HUES6 (cell line): ENCODE measurements around the gene GOLGA6D.
"Not testable (repeated sequence)": the region's sequence is repeated elsewhere in the genome, so short reads cannot be mapped to it uniquely, and the experiment has no call there.

Experiments
- H3K27ac ChIP-seq: 2 replicates; pipeline ENCODE4 v1.7.0; 2013; ENCODE audit warnings: low read depth, mild to moderate bottlenecking, low read length, inconsistent platforms
- H3K27me3 ChIP-seq: 2 replicates; pipeline ENCODE4 v1.6.1; 2013; ENCODE audit warnings: low read length; ENCODE audit not compliant: control insufficient read depth, insufficient read depth
- H3K36me3 ChIP-seq: 2 replicates; pipeline ENCODE4 v1.6.1; 2013; ENCODE audit warnings: low read length; ENCODE audit not compliant: control insufficient read depth, insufficient read depth
- H3K4me1 ChIP-seq: 2 replicates; pipeline ENCODE4 v1.6.1; 2013; ENCODE audit warnings: low read length; ENCODE audit not compliant: control insufficient read depth, insufficient read depth
- H3K4me3 ChIP-seq: 2 replicates; pipeline ENCODE4 v1.5.1; 2013; ENCODE audit warnings: low read depth, low read length
- H3K9ac ChIP-seq: one replicate; pipeline ENCODE4 v1.6.1; 2013; ENCODE audit warnings: mild to moderate bottlenecking, low read length
- H3K9me3 ChIP-seq: 2 replicates; pipeline ENCODE4 v1.6.1; 2013; ENCODE audit warnings: low read depth, low read length; ENCODE audit not compliant: control insufficient read depth, insufficient read depth

Gene GOLGA6D

GRCh38 chr15:75282572-75282971 is at the start of gene GOLGA6D:
Gene GOLGA6D (plus strand): TSS chr15:75282835. CDS start chr15:75282876, 41 bp downstream.
- H3K36me3 ChIP-seq, H3K27ac ChIP-seq, H3K27me3 ChIP-seq, H3K4me1 ChIP-seq, H3K9me3 ChIP-seq, H3K4me3 ChIP-seq, H3K9ac ChIP-seq: not testable (repeated sequence)

DNA sequence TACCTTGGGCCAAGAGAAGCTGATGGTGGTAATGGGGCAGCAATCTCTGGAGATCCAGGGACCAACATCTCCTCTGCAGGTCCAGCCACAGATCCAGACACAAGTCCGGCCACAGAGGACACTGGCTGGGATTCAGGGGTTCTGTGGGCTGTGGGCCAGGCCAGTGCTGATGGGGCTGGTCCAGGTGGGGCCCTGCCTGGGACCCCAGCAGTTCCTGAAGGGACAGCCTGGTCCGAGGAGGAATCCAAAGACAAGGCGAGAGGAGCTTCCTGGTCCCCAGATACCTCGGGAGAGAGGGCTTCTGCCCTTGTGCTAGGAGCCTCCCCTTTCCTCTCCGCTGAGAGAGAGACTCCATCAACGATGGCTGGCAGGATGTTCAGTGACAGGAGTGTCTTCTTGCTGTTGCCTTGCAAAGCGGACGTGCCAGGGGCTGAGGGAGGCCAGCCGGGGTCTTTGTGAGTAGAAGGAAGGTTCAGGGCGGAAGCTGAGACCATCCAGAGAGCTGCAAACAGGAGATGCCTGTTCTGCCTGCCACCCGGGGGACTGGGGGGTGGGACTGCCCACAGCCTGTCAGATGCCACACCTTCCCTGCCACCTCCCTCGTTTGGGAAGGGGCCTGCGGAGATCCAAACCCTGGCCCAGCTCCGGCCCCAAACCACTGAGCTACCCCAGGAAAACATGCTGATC is 49.0 kb upstream of the GOLGA6D start:
- H3K27me3 ChIP-seq: no peaks in the 10 kb centered on the region

GRCh38 chr15:75234191-75234810 is 48.3 kb upstream of the GOLGA6D start:
- Histone ChIP-seq H3K36me3 (no peaks in the 10 kb centered on the region), H3K4me3 (no peak overlapping the region), H3K4me1 (peaks cover 19% of the 10 kb centered on the region), H3K27me3 (no peaks in the 10 kb centered on the region), H3K9me3 (no peaks in the 10 kb centered on the region), H3K9ac (no peak overlapping the region), H3K27ac (no peak overlapping the region)

More for the DNA sequence above, 49.0 kb upstream of the GOLGA6D start:
- Histone ChIP-seq H3K9ac (no peak overlapping the region), H3K27ac (no peak overlapping the region), H3K9me3 (no peaks in the 10 kb centered on the region), H3K4me3 (no peak overlapping the region), H3K4me1 (peaks cover 19% of the 10 kb centered on the region), H3K36me3 (no peaks in the 10 kb centered on the region)

- Histone ChIP-seq H3K9ac (no peak overlapping the region), H3K4me3 (no peak overlapping the region), H3K27me3 (no peaks in the 10 kb centered on the region), H3K36me3 (no peaks in the 10 kb centered on the region), H3K9me3 (no peaks in the 10 kb centered on the region), H3K27ac (no peak overlapping the region), H3K4me1 (peaks cover 12% of the 10 kb centered on the region)
Observed at GRCh38 chr15:75235051-75235673, 47.5 kb upstream of the GOLGA6D start.

DNA sequence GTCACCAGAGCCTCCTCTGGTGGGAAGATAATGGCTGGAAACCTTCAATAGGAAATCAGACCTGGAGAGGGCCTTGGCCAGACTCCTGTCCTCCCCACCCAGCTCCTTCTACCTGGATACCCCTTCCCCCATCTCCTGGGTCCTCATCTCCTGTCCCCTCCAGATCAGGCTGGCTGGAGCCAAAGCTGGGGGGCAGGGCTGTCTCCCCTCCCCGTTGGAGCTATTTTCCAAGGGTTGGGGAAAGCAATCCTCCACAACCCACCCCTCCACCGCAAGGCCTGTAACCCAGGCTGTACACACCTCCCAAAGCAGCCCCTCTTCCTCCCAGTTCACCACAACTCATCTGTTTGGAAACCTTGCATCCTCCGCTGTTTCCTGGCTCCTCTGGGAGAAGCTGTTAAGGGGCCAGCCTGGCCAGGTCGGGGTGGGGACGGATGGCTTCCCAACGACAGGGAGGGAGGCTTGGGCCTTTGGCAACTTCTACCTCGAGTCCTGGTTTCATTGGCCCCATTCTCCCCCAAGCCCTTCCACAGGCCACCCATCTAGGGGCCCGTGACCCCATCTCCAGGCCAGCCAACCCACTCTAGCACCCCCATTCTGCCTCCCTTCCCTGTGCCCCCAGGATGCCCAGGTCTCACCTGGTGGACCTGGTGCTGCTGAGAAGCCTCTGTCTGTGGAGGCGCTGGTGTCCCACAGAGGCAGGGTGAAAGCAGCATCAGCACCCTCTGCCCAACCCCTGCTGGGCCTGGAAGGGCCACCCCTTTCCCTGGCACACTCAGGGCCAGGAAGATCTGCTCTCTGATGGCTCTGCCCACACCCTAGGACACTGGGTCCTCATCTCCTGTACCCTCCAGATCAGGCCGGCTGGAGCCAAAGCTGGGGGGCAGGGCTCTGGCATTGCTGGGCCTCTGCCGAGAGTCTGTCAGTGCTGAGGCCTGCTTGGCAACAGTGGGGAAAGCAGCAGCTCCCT is 46.6 kb upstream of the GOLGA6D start:
- no peaks in the 10 kb centered on the region for H3K36me3 ChIP-seq
- no peak overlapping the region for H3K27ac ChIP-seq
- H3K4me3 ChIP-seq: no peak overlapping the region
- 0 out of 2 replicates have a peak, but pooled peaks cover 3% of the 10 kb centered on the region for H3K27me3 ChIP-seq
- H3K9ac ChIP-seq: no peak overlapping the region
- H3K9me3 ChIP-seq: no peaks in the 10 kb centered on the region
- peaks cover 5% of the 10 kb centered on the region; the same call in 1 of the 2 replicates for H3K4me1 ChIP-seq

GRCh38 chr15:75237316-75237982 is 45.2 kb upstream of the GOLGA6D start:
- no peak overlapping the region for H3K4me3 ChIP-seq
- no peaks in the 10 kb centered on the region for H3K9me3 ChIP-seq
- H3K9ac ChIP-seq: no peak overlapping the region
- no peak overlapping the region for H3K27ac ChIP-seq
- no peaks in the 10 kb centered on the region for H3K36me3 ChIP-seq
- 0 out of 2 replicates have a peak, but pooled peaks cover 3% of the 10 kb centered on the region for H3K27me3 ChIP-seq
- H3K4me1 ChIP-seq: peaks cover 5% of the 10 kb centered on the region; the same call in 1 of the 2 replicates

GRCh38 chr15:75238150-75238549 is 44.5 kb upstream of the GOLGA6D start:
- Histone ChIP-seq H3K27me3 (0 out of 2 replicates have a peak, but pooled peaks cover 3% of the 10 kb centered on the region), H3K4me3 (no peak overlapping the region), H3K9ac (no peak overlapping the region), H3K4me1 (peaks cover 5% of the 10 kb centered on the region; the same call in 1 of the 2 replicates), H3K9me3 (no peaks in the 10 kb centered on the region), H3K27ac (no peak overlapping the region), H3K36me3 (no peaks in the 10 kb centered on the region)

DNA sequence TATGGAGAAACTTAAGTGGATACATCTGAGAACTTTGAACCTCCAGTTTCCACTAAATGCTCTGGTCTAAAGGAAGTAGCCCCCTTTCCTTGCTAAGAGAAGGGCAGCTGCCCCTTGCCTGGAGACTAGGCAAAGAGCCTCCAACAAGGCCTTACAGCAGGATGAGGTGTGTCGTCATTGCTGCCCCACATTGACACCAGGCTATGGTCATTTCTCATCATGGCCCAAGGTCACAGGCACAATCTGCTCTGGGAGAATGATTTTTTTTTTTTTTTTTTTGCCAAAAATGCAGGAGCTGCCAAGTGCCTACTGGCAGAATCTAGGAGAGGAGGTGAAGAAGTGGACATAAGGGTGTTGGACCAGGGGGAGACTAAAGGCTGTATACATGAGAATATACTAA is 36.9 kb upstream of the GOLGA6D start:
- not testable (repeated sequence) for H3K27me3 ChIP-seq, H3K9me3 ChIP-seq, H3K4me1 ChIP-seq, H3K36me3 ChIP-seq, H3K27ac ChIP-seq, H3K4me3 ChIP-seq, H3K9ac ChIP-seq

DNA sequence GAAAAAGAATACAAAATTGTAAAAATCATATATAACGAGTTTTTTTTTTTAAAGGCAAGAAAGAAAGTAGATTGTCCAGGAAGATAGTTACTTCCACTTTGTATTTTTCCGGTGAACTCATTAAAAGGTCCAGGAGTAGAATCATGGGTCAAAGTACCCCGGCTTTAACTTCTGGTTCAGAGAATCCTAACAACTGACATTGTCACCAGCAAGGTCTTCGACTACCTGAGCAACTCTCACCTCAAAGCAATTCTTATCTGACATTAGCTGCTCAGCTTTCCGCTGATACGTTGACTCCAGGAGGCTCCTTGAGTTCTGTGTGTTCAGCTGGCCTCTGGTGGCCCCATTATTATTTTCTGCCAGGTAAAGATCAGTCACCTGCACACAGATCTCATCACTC is 33.6 kb upstream of the GOLGA6D start:
- not testable (repeated sequence) for H3K9ac ChIP-seq, H3K27me3 ChIP-seq, H3K4me3 ChIP-seq, H3K27ac ChIP-seq, H3K9me3 ChIP-seq, H3K36me3 ChIP-seq
- peaks cover 21% of the 10 kb centered on the region for H3K4me1 ChIP-seq

- H3K27ac ChIP-seq: no peak overlapping the region
- H3K9me3 ChIP-seq: no peaks in the 10 kb centered on the region
- H3K27me3 ChIP-seq: no peaks in the 10 kb centered on the region
- H3K4me1 ChIP-seq: peaks cover 21% of the 10 kb centered on the region
- H3K36me3 ChIP-seq: no peaks in the 10 kb centered on the region
- no peak overlapping the region for H3K4me3 ChIP-seq
- no peak overlapping the region for H3K9ac ChIP-seq
Observed at GRCh38 chr15:75249726-75250125, 32.9 kb upstream of the GOLGA6D start.
